ENCODE results near the gene LLGL2.

Gene LLGL2

GRCh38 chr17:75549246-75550138 is 24.0 kb downstream of the LLGL2 start:
- no peak for DNase-seq (ENCODE audit: low read depth, low spot score)

GRCh38 chr17:75550139-75550465 is 24.6 kb downstream of the LLGL2 start:
- DNase-seq (ENCODE audit: low read depth, low spot score) = no peak

GRCh38 chr17:75551266-75551665 is 25.8 kb downstream of the LLGL2 start:
- DNase-seq (ENCODE audit: low read depth, low spot score) = no peak

GRCh38 chr17:75552425-75553294 is 27.2 kb downstream of the LLGL2 start:
- DNase-seq (ENCODE audit: low read depth, low spot score) = no peak

- DNase-seq (ENCODE audit: low read depth, low spot score) = no peak
Measured at GRCh38 chr17:75553295-75554110, 28.0 kb downstream of the LLGL2 start.

- no peak for DNase-seq (ENCODE audit: low read depth, low spot score)
Measured at GRCh38 chr17:75555679-75556153, 30.2 kb downstream of the LLGL2 start.

GRCh38 chr17:75557075-75557851 is 31.8 kb downstream of the LLGL2 start:
- DNase-seq (ENCODE audit: low read depth, low spot score) = no peak

GRCh38 chr17:75557852-75558665 is 32.6 kb downstream of the LLGL2 start:
- no peak for DNase-seq (ENCODE audit: low read depth, low spot score)

- DNase-seq (ENCODE audit: low read depth, low spot score) = no peak
Measured at GRCh38 chr17:75558666-75559530, 33.4 kb downstream of the LLGL2 start.

GRCh38 chr17:75559958-75560533 is 34.5 kb downstream of the LLGL2 start:
- no peak for DNase-seq (ENCODE audit: low read depth, low spot score)

GRCh38 chr17:75561927-75562603 is 36.6 kb downstream of the LLGL2 start:
- no peak for DNase-seq (ENCODE audit: low read depth, low spot score)

- DNase-seq (ENCODE audit: low read depth, low spot score) = no peak
Measured at GRCh38 chr17:75563063-75563758, 37.7 kb downstream of the LLGL2 start.

- DNase-seq (ENCODE audit: low read depth, low spot score) = no peak
Measured at GRCh38 chr17:75564195-75564594, 38.7 kb downstream of the LLGL2 start.

- no peak for DNase-seq (ENCODE audit: low read depth, low spot score)
Measured at GRCh38 chr17:75565066-75565465, 39.6 kb downstream of the LLGL2 start.

GRCh38 chr17:75565618-75566017 is 40.1 kb downstream of the LLGL2 start:
- DNase-seq (ENCODE audit: low read depth, low spot score) = no peak

- DNase-seq (ENCODE audit: low read depth, low spot score) = no peak
Measured at GRCh38 chr17:75566416-75566815, 40.9 kb downstream of the LLGL2 start.

GRCh38 chr17:75566834-75567233 is 41.3 kb downstream of the LLGL2 start:
- DNase-seq (ENCODE audit: low read depth, low spot score) = no peak

All from brain pericyte (primary cell).